H1 (cell line): ENCODE results near the gene ELAVL2. TPM values are rescaled to one million over a fixed set of nuclear protein-coding genes. Genes with fewer than 3 reads are reported as not detected.

ENCODE experiments used
- ATF2 ChIP-seq: IDR thresholded peaks from 2 replicates; pipeline ENCODE4 v1.6.1; 2012; ENCODE audit warnings: low read length, inconsistent platforms
- ATF3 ChIP-seq: IDR thresholded peaks from 2 replicates; pipeline ENCODE4 v1.6.1; 2011; ENCODE audit warnings: low read depth, mild to moderate bottlenecking, low read length; ENCODE audit not compliant: insufficient read depth
- CEBPB ChIP-seq: IDR thresholded peaks from 2 replicates; pipeline ENCODE4 v1.6.1; 2012; ENCODE audit warnings: low read depth, low read length
- CREB1 ChIP-seq: IDR thresholded peaks from 2 replicates; pipeline ENCODE4 v1.6.1; 2012; ENCODE audit warnings: inconsistent platforms
- EP300 ChIP-seq, 2 experiments: IDR thresholded peaks; 1 replicate in 1 of 2; 2 replicates in 1 of 2; pipeline ENCODE4 v1.6.1; 2011 to 2012; ENCODE audit warnings: low read depth in 2 of 2, low read length in 2 of 2, mild to moderate bottlenecking in 2 of 2, borderline replicate concordance in 1 of 2, inconsistent platforms in 1 of 2, moderate library complexity in 1 of 2
- HDAC2 ChIP-seq, 2 experiments: fragments of 300-600 bp in 1 of 2; sonication (generic) in 1 of 2; IDR thresholded peaks; 2 replicates each; pipeline ENCODE4 v1.6.1; 2011 to 2012; ENCODE audit warnings: low read depth in 2 of 2, low read length in 2 of 2, mild to moderate bottlenecking in 2 of 2, moderate library complexity in 2 of 2, borderline replicate concordance in 1 of 2, inconsistent platforms in 1 of 2
- RAD21 ChIP-seq, 2 experiments: IDR thresholded peaks in 1 of 2; conservative IDR thresholded peaks in 1 of 2; 2 replicates each; pipeline ENCODE4 v1.6.1; 2011; ENCODE audit warnings: low read depth in 2 of 2, low read length in 2 of 2, improper control_type of control experiment in 1 of 2, inconsistent platforms in 1 of 2, mild to moderate bottlenecking in 1 of 2, moderate library complexity in 1 of 2
- RNF2 ChIP-seq: fragments of 200-900, 300-1000 bp; sonication (generic); IDR thresholded peaks from 2 replicates; pipeline ENCODE4 v1.7.1; 2016; ENCODE audit warnings: borderline replicate concordance, low read depth, mild to moderate bottlenecking, antibody characterized with exemption, low read length; ENCODE audit not compliant: poor library complexity, severe bottlenecking; ENCODE audit errors: missing control alignments
- polyA plus RNA-seq, 7 experiments: library from polyadenylated mRNA; depleted of rRNA in 3 of 7; stranded (reverse) in 5 of 7; unstranded in 2 of 7; fragments of >200 nt in 5 of 7; fragments of 200-250 nt in 2 of 7; gene quantifications; 1 replicate in 5 of 7; 2 replicates in 1 of 7; 4 replicates in 1 of 7; pipeline versions ENCODE4 v1.2.1 to v1.2.3, GENCODE V29; 2011 to 2013; ENCODE audit warnings: missing spikeins in 2 of 7, mixed read lengths in 2 of 7
- total RNA-seq: library from RNA; stranded (reverse); fragmentation: NEBNext Ultra II Directional; extraction: Animal tissue kit (Norgen Biotek cat#: 25700); gene quantifications from 2 replicates; pipeline ENCODE4 v1.2.1, GENCODE V29; 2021
- TF ChIP-seq, protein P1 (sequence below), 3 experiments: IDR thresholded peaks; 1 replicate in 2 of 3; 2 replicates in 1 of 3; pipeline versions ENCODE4 v1.5.1 to v1.6.1; 2011; ENCODE audit warnings: low read length in 3 of 3, mild to moderate bottlenecking in 3 of 3, inconsistent platforms in 2 of 3, low read depth in 1 of 3, moderate library complexity in 1 of 3; ENCODE audit not compliant: insufficient read depth in 1 of 3; ENCODE audit errors: control extremely low read depth in 1 of 3

ELAVL2 gene
- total and polyA plus RNA-seq, 2 of the 8 experiments (the other 6 are each of a cell fraction or from before 2014, with no cell fraction given), result 4.9 to 21.9 TPM

GRCh38 chr9:23824830-23825591 lies 1.0 kb downstream of the ELAVL2 start (continued):
- TF ChIP-seq, protein P1, sequence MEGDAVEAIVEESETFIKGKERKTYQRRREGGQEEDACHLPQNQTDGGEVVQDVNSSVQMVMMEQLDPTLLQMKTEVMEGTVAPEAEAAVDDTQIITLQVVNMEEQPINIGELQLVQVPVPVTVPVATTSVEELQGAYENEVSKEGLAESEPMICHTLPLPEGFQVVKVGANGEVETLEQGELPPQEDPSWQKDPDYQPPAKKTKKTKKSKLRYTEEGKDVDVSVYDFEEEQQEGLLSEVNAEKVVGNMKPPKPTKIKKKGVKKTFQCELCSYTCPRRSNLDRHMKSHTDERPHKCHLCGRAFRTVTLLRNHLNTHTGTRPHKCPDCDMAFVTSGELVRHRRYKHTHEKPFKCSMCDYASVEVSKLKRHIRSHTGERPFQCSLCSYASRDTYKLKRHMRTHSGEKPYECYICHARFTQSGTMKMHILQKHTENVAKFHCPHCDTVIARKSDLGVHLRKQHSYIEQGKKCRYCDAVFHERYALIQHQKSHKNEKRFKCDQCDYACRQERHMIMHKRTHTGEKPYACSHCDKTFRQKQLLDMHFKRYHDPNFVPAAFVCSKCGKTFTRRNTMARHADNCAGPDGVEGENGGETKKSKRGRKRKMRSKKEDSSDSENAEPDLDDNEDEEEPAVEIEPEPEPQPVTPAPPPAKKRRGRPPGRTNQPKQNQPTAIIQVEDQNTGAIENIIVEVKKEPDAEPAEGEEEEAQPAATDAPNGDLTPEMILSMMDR (IDR thresholded peaks at IDR 0.05; ENCODE audit: control extremely low read depth in 1 of 3, insufficient read depth in 1 of 3, low read depth in 1 of 3, low read length in 3 of 3), result no peak
- no peak for TF ChIP-seq RAD21 (IDR thresholded peaks at IDR 0.05 in 1 of 2, conservative IDR thresholded peaks at IDR 0.05 in 1 of 2; ENCODE audit: low read depth in 2 of 2, low read length in 2 of 2)
- TF ChIP-seq EP300 (IDR thresholded peaks at IDR 0.05; ENCODE audit: borderline replicate concordance in 1 of 2, low read depth in 2 of 2, low read length in 2 of 2), result no peak
- no peak; a peak in 1 of 4 replicates for TF ChIP-seq HDAC2 (IDR thresholded peaks at IDR 0.05; ENCODE audit: borderline replicate concordance in 1 of 2, low read depth in 2 of 2, low read length in 2 of 2)
- no peak for TF ChIP-seq ATF2
- no peak for TF ChIP-seq ATF3
- TF ChIP-seq CEBPB, result no peak
- no peak for TF ChIP-seq RNF2
- peak; percentile 7; the same call in 1 of the 2 replicates for TF ChIP-seq CREB1
